ENCODE results near the gene DNAJC5.

- TF ChIP-seq POLR2A (IDR thresholded peaks at IDR 0.05), result no peak
- no peak for TF ChIP-seq CTCF (IDR thresholded peaks at IDR 0.05)
These were observed 49.4 kb downstream of the DNAJC5 start for GRCh38 chr20:63944078-63944941.
